ENCODE results near the gene CLSTN2. TPM values are rescaled to one million over a fixed set of nuclear protein-coding genes. Genes with fewer than 3 reads are reported as not detected.

Gene CLSTN2
- total and polyA plus RNA-seq, 2 of the 4 experiments (the other 2 are of a cell fraction), result under 0.01 to 0.07 TPM

GRCh38 chr3:140061211-140061610 is 126.2 kb downstream of the CLSTN2 start:
- no peaks in the 10 kb centered on the region for H3K36me3 ChIP-seq (ENCODE audit: control insufficient read depth, insufficient read depth, low read length)
- no peaks in the 10 kb centered on the region for H3K9me1 ChIP-seq (ENCODE audit: insufficient read depth, low read length)
- no peak overlapping the region for H2AK5ac ChIP-seq (ENCODE audit: low read depth, low read length)
- no peak overlapping the region for H2BK15ac ChIP-seq (ENCODE audit: low read depth, low read length)
- DNase-seq (no peak), ATAC-seq (ENCODE audit: low read depth) (no peak)
- H2BK5ac ChIP-seq (ENCODE audit: low read depth, low read length, poor library complexity, severe bottlenecking), result no peak overlapping the region
- CTCF ChIA-PET, result no interaction called here
- in situ Hi-C loops (cut with MboI; ENCODE audit: low sequenced_read_pairs) (no loop called here), dilution Hi-C loops (cut with HindIII; ENCODE audit: low sequenced_read_pairs, unreplicated experiment) (no loop called here), intact Hi-C loops (cut with micrococcal nuclease) (no loop called here)
- POLR2A ChIA-PET (ENCODE audit: unreplicated experiment), result no interaction called here
- H3K27me3 ChIP-seq (ENCODE audit: control insufficient read depth, insufficient read depth, low read length), result no peaks in the 10 kb centered on the region
- no peaks in the 10 kb centered on the region for H3K9me3 ChIP-seq (ENCODE audit: control insufficient read depth, insufficient read depth, low read length)
- H3K23ac ChIP-seq (ENCODE audit: low read depth, low read length), result no peak overlapping the region
- no peak overlapping the region for H3K9ac ChIP-seq (ENCODE audit: low read depth, low read length)
- TF ChIP-seq POLR2A (IDR thresholded peaks at IDR 0.05; ENCODE audit: low read depth, low read length) (no peak), RFX5 (IDR thresholded peaks at IDR 0.05; ENCODE audit: low read depth, low read length) (no peak), CTCF (conservative IDR thresholded peaks at IDR 0.05; ENCODE audit: low read depth, low read length) (no peak), FOS (IDR thresholded peaks at IDR 0.05; ENCODE audit: low read depth, low read length) (no peak), NFE2L2 (IDR thresholded peaks at IDR 0.05; ENCODE audit: low read depth, low read length) (no peak), MXI1 (IDR thresholded peaks at IDR 0.05; ENCODE audit: borderline replicate concordance, low read depth, low read length) (no peak), MAZ (IDR thresholded peaks at IDR 0.05; ENCODE audit: borderline replicate concordance, low read depth, low read length) (no peak), CEBPB (IDR thresholded peaks at IDR 0.05; ENCODE audit: low read depth, low read length) (no peak), SMC3 (IDR thresholded peaks at IDR 0.05; ENCODE audit: low read depth, low read length) (no peak), MAFK (IDR thresholded peaks at IDR 0.05; ENCODE audit: low read depth, low read length) (no peak)
- no peak overlapping the region for H3K14ac ChIP-seq (replicated peaks; ENCODE audit: low read depth, low read length)
- H4K20me1 ChIP-seq (ENCODE audit: insufficient read depth, low read length), result no peaks in the 10 kb centered on the region
- WGBS, 2 experiments (ENCODE audit: extremely low coverage in 2 of 2, insufficient read length in 1 of 2), result no CpG with 5 or more reads among the region's 2 CpGs
- no peak overlapping the region for H3K4me3 ChIP-seq (ENCODE audit: insufficient read depth, low read depth, low read length)
- H3K27ac ChIP-seq (ENCODE audit: insufficient read depth, low read length), result no peak overlapping the region
- H3K4me1 ChIP-seq (ENCODE audit: control insufficient read depth, insufficient read depth, low read length), result no peaks in the 10 kb centered on the region
- no peak overlapping the region for H3K18ac ChIP-seq (ENCODE audit: low read depth, low read length)
- H3K79me1 ChIP-seq (ENCODE audit: low read depth in 1 of 2, low read length in 2 of 2), result no peaks in the 10 kb centered on the region
- no peak overlapping the region for H3K4me2 ChIP-seq (ENCODE audit: low read depth, low read length)
- H2BK120ac ChIP-seq (ENCODE audit: low read depth, low read length), result no peak overlapping the region
- H4K8ac ChIP-seq (ENCODE audit: low read depth in 2 of 2, low read length in 2 of 2), result no peak overlapping the region
- H2BK20ac ChIP-seq (ENCODE audit: low read depth, low read length), result no peak overlapping the region
- no peak overlapping the region for H4K91ac ChIP-seq (ENCODE audit: insufficient read depth, low read depth, low read length)
- H4K5ac ChIP-seq (ENCODE audit: low read depth, low read length), result no peak overlapping the region
- no peak overlapping the region for H3K4ac ChIP-seq (ENCODE audit: low read depth, low read length)
- H2AK9ac ChIP-seq (replicated peaks; ENCODE audit: low read depth, low read length, poor library complexity), result no peak overlapping the region
- H2AFZ ChIP-seq (replicated peaks; ENCODE audit: low read length, poor library complexity), result no peak overlapping the region
- no peak overlapping the region for H3K56ac ChIP-seq (ENCODE audit: extremely low read depth, insufficient read depth, low read length)
- no TSS peak for BruUV-seq (replicated peaks)

Measured in IMR-90 (cell line).